Smooth muscle cell (in vitro differentiated cells): ENCODE data around the gene TLX1. TPM values are rescaled to one million over a fixed set of nuclear protein-coding genes. Genes with fewer than 3 reads are reported as not detected.

Experiments
- DNase-seq: peaks from one replicate; lab custom pipeline; 2025; ENCODE audit not compliant: unreplicated experiment; lab: John Stamatoyannopoulos, UW
- H2AFZ ChIP-seq: fragments of 200-600 bp; sonication (generic); 2 replicates; pipeline ENCODE4 v1.6.0; 2016; ENCODE audit warnings: antibody characterized with exemption, low read depth, mild to moderate bottlenecking
- H3F3A ChIP-seq: fragments of 200-600 bp; sonication (generic); 2 replicates; pipeline ENCODE4 v1.6.0; 2017; ENCODE audit warnings: antibody characterized with exemption, low read depth
- H3K27ac ChIP-seq: fragments of 200-600 bp; sonication (generic); 2 replicates; pipeline ENCODE4 v1.5.1; 2016; ENCODE audit warnings: low read depth, mild to moderate bottlenecking
- H3K27me3 ChIP-seq: fragments of 200-600 bp; sonication (generic); 2 replicates; pipeline ENCODE4 v1.6.1; 2016; ENCODE audit warnings: low read depth, mild to moderate bottlenecking
- H3K36me3 ChIP-seq: fragments of 200-600 bp; sonication (generic); 2 replicates; pipeline ENCODE4 v1.5.1; 2016; ENCODE audit warnings: low read depth
- H3K4me1 ChIP-seq: fragments of 200-600 bp; sonication (generic); 2 replicates; pipeline ENCODE4 v1.5.1; 2016; ENCODE audit warnings: low read depth
- H3K4me2 ChIP-seq: fragments of 200-600 bp; sonication (generic); 2 replicates; pipeline ENCODE4 v1.6.0; 2016; ENCODE audit warnings: mild to moderate bottlenecking
- H3K4me3 ChIP-seq: fragments of 200-600 bp; sonication (generic); 2 replicates; pipeline ENCODE4 v1.5.1; 2016; ENCODE audit warnings: mild to moderate bottlenecking
- H3K79me2 ChIP-seq: fragments of 200-600 bp; sonication (generic); 2 replicates; pipeline ENCODE4 v1.6.0; 2016; ENCODE audit warnings: low read depth, mild to moderate bottlenecking
- H3K9ac ChIP-seq: fragments of 200-600 bp; sonication (generic); 2 replicates; pipeline ENCODE4 v1.6.0; 2016; ENCODE audit warnings: low read depth
- H3K9me3 ChIP-seq: fragments of 200-600 bp; sonication (generic); replicated peaks from 2 replicates; pipeline ENCODE4 v1.5.1; 2016; ENCODE audit warnings: low read depth
- H4K20me1 ChIP-seq: fragments of 200-600 bp; sonication (generic); 2 replicates; pipeline ENCODE4 v1.6.0; 2016; ENCODE audit warnings: low read depth
- CTCF ChIP-seq: fragments of 200-600 bp; sonication (generic); IDR thresholded peaks from 2 replicates; pipeline ENCODE4 v1.5.1; 2017; ENCODE audit warnings: borderline replicate concordance, mild to moderate bottlenecking, antibody characterized with exemption; ENCODE audit not compliant: insufficient read depth, poor library complexity, severe bottlenecking
- WGBS: methylation state at CpG from one replicate; pipeline ENCODE4 v1.1.7; 2016; ENCODE audit warnings: low lambda C conversion rate; 5-methylcytosine and 5-hydroxymethylcytosine counted together
- polyA plus RNA-seq: library from polyadenylated mRNA; unstranded; fragments of >200 nt; fragmentation: Nextera tagmentation; extraction: Ambion mirVana; gene quantifications from 2 replicates; pipeline ENCODE4 v1.2.1, GENCODE V29; 2016
- total RNA-seq: library from RNA; depleted of rRNA; stranded (reverse); fragments of >200 nt; gene quantifications from 2 replicates; pipeline ENCODE4 v1.2.3, GENCODE V29; 2014

The TLX1 gene
- total and polyA plus RNA-seq, 2 experiments from 2014 or later = not detected

- H3K4me1 ChIP-seq = no peaks in the 10 kb centered on the region
- peaks cover 100% of the 10 kb centered on the region for H3K27me3 ChIP-seq
- no peak overlapping the region for H3K27ac ChIP-seq
These were observed 5.6 kb downstream of the TLX1 start for GRCh38 chr10:101136708-101137121.

GRCh38 chr10:101137271-101137670, 6.2 kb downstream of the TLX1 start:
- H2AFZ ChIP-seq = no peak overlapping the region
- no peak overlapping the region for H3K27ac ChIP-seq
- H3K4me2 ChIP-seq = no peak overlapping the region
- WGBS = 50% methylated on average over 2 of the region's 2 CpGs
- H3K4me3 ChIP-seq = no peak overlapping the region
- no peak for TF ChIP-seq CTCF
- no peaks in the 10 kb centered on the region for H3F3A ChIP-seq
- peaks cover 99% of the 10 kb centered on the region for H3K27me3 ChIP-seq
- H3K79me2 ChIP-seq = no peaks in the 10 kb centered on the region
- no peak for DNase-seq
- H3K36me3 ChIP-seq = no peaks in the 10 kb centered on the region
- no peak overlapping the region for H3K9ac ChIP-seq
- H4K20me1 ChIP-seq = no peaks in the 10 kb centered on the region
- H3K9me3 ChIP-seq = no peaks in the 10 kb centered on the region
- H3K4me1 ChIP-seq = no peaks in the 10 kb centered on the region

More at GRCh38 chr10:101136708-101137121, 5.6 kb downstream of the TLX1 start:
- Histone ChIP-seq H3K4me2 (no peak overlapping the region), H3K9me3 (no peaks in the 10 kb centered on the region), H3F3A (no peaks in the 10 kb centered on the region), H3K4me3 (no peak overlapping the region), H3K9ac (no peak overlapping the region), H3K79me2 (no peaks in the 10 kb centered on the region), H2AFZ (no peak overlapping the region), H3K36me3 (no peaks in the 10 kb centered on the region), H4K20me1 (no peaks in the 10 kb centered on the region)
- 26% methylated on average over 26 of the region's 26 CpGs for WGBS
- TF ChIP-seq CTCF = no peak
- no peak for DNase-seq

- Histone ChIP-seq H3K4me1 (no peaks in the 10 kb centered on the region), H3F3A (no peaks in the 10 kb centered on the region), H3K9ac (no peak overlapping the region), H3K27me3 (peaks cover 99% of the 10 kb centered on the region), H3K36me3 (no peaks in the 10 kb centered on the region), H3K27ac (no peak overlapping the region), H3K9me3 (no peaks in the 10 kb centered on the region), H3K79me2 (no peaks in the 10 kb centered on the region), H3K4me3 (no peak overlapping the region), H3K4me2 (no peak overlapping the region), H2AFZ (no peak overlapping the region), H4K20me1 (no peaks in the 10 kb centered on the region)
- 26% methylated on average over 8 of the region's 8 CpGs for WGBS
- no peak for TF ChIP-seq CTCF
- no peak for DNase-seq
These were observed 7.8 kb downstream of the TLX1 start for GRCh38 chr10:101138788-101139420.

- Histone ChIP-seq H3K27ac (no peak overlapping the region), H3K4me3 (no peak overlapping the region), H2AFZ (no peak overlapping the region), H3F3A (no peaks in the 10 kb centered on the region), H3K27me3 (peaks cover 99% of the 10 kb centered on the region), H3K4me1 (no peaks in the 10 kb centered on the region), H3K36me3 (no peaks in the 10 kb centered on the region), H4K20me1 (no peaks in the 10 kb centered on the region), H3K9me3 (no peaks in the 10 kb centered on the region), H3K9ac (no peak overlapping the region), H3K79me2 (no peaks in the 10 kb centered on the region), H3K4me2 (no peak overlapping the region)
- no peak for TF ChIP-seq CTCF
- WGBS = 7% methylated on average over 30 of the region's 30 CpGs
- no peak for DNase-seq
These were observed 8.4 kb downstream of the TLX1 start for GRCh38 chr10:101139421-101139911.
